Stimulated activated CD4-positive, alpha-beta T cell treated with anti-CD3 and anti-CD28 coated beads, Interleukin-1b, Interleukin-23, amount 100 ng/mL, for 48 hours (primary cell): ENCODE results near the gene RIBC2.
"Not testable (repeated sequence)": the region's sequence is repeated elsewhere in the genome, so short reads cannot be mapped to it uniquely, and the experiment has no call there.

Experiments
- DNase-seq: peaks from one replicate; pipeline ENCODE4 v3.0.0-alpha.2; 2020

Gene RIBC2, protein sequence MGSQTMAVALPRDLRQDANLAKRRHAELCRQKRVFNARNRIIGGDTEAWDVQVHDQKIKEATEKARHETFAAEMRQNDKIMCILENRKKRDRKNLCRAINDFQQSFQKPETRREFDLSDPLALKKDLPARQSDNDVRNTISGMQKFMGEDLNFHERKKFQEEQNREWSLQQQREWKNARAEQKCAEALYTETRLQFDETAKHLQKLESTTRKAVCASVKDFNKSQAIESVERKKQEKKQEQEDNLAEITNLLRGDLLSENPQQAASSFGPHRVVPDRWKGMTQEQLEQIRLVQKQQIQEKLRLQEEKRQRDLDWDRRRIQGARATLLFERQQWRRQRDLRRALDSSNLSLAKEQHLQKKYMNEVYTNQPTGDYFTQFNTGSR

DNA sequence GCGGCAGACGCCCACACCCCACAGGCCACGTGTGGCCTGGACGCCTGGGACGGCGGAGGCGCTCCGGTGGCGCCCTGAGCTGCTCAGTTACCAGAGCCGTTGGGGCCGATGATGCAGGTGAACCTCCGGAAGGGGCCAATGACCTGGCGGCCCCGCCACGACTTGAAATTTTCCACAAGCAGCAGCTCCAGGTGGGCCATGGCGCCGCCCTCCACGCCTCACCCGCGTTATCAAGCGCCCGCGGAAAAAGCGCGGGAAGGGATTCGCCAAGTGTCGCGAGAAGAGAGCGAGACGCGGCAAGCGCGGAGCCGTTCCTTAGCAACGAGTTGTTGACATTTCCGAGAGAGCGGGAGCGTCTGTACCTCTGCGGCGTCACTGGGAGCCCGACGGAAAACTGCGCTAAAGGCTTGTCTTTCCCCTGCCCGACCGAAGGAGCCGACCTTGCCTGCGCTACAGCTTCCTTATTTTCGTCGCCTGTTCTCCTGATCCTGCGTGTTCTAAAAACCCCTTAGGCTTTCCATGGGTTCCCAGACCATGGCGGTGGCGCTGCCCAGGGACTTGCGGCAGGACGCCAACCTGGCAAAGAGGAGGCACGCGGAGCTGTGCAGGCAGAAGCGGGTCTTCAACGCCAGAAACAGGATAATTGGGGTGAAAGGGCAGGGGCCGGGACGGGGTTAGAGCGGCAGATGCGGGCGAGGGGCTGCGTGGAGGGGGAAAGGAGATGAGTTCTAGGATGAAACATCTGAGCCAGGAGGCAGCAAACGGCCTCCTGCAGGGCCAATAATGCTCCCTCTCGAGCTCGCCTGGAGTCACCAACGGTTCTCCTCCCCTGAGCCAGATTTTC lies at the start of gene RIBC2, which contains the start of gene SMC1B:
Gene RIBC2 (plus strand): TSS at position 326 of the 844 bp plus-strand sequence. CDS start 194 bp downstream, at position 520.
Gene SMC1B (minus strand): TSS at position 232 of the 844 bp plus-strand sequence. CDS start 32 bp downstream, at position 200.
- DNase-seq, result peak; percentile 92

DNA sequence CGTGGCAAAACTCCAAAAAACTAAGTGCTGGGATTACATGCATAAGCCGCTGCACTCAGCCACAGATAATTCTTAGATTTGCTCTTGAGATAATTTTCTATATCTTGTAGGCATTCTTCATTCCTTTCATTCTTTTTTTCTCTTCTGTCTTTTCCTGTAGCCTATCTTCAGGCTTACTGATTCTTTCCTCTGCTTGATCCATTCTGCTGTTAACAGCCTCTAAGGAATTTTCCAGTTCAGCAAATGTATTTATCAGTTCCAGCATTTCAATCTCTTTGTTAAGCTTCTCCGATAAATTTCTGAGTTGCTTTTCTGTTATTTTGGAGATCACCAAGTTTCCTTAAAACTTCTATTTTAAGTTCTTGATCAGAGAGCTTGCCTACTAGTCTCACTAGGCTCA lies 46.8 kb upstream of the RIBC2 start:
- DNase-seq, result no peak

DNA sequence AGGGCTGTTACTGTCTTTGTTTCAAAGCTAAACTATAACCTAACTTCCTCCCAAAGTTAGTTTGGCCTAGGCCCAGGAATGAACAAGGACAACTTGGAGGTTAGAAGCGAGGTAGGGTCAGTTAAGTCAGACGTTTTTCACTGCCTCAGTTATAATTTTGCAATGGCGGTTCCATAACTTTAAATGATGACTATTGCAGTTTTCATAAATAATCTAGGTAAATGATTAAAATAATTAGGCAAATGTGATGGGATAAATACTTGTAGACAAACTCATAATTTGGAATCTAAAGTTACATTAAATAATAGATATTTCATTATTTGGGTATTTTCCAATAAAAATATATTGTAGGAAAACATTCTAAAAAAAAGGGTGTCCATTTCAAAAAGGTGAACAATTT lies 39.9 kb upstream of the RIBC2 start:
- not testable (repeated sequence) for DNase-seq

DNA sequence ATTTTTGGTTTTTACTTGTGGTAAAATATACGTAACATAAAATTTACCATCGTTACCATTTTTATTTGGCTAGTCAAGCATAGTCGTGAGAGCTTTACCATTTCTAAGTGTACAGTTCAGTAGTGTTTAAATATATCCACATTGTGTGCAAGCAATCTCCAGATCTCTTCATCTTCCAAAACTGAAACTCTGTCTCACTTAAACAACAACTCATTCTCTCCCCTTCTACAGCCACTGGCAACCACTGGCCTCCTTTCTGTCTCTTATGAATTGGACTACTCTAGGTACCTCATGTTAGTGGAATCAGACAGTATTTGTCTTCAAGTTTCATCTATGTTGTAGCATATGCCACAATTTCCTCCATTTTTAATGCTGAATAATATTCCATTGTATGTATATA lies 37.5 kb upstream of the RIBC2 start:
- DNase-seq, result no peak

DNA sequence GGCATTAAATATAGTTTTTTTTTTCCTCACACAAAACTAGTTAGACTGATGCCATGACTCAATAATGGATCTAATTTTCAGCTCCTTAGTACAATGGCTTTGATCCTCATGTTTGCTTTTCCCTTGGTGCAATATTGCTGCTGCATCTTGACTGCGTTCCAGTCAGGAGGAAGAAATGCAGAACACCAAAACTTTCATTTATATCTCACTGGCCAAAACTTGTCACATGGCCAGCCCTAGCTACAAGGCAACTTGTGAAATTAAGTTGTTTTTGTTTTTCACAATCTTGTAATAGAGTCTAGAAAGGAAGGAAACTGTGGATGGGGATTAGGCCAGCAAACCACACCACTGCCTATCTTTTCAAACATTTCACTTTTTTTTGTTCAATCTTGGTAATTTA lies 36.8 kb upstream of the RIBC2 start:
- no peak for DNase-seq

DNA sequence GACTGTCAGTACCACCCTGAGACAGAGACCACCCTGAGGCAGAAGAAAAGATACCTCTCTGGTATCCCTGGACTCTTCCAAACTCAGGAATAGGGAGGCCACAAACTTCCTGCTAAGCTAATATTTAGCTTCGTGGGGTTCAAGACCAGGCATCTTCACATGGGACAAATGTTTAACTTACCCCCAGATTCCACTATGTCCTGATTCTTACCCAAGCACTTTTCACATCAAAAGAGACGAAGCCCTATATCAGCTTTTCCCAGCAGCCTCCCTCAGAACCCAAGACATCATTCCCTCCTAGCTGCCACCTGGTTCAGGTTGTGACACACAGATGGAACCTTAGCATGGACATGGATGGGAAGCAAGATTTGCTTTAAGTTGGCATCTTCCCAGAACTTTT lies 32.1 kb upstream of the RIBC2 start:
- no peak for DNase-seq

DNA sequence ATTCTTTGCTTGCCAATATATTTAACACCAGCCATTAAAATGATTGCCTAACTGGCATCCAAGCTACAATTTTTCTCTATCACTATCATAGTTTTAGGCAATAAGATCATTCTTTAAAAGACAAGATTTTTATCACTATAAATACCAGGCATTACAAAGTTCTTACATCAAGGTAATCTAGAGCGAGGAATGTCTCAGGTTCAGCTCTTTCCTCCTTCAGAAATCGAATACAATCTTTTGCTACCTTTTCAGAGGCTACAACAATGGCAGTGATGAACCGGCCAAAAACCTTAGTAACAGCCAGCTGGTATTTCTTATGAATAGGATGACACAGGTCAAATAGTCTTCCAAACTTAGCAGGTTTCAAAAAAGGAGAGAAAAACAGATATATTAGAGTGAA lies 23.9 kb upstream of the RIBC2 start:
- no peak for DNase-seq

DNA sequence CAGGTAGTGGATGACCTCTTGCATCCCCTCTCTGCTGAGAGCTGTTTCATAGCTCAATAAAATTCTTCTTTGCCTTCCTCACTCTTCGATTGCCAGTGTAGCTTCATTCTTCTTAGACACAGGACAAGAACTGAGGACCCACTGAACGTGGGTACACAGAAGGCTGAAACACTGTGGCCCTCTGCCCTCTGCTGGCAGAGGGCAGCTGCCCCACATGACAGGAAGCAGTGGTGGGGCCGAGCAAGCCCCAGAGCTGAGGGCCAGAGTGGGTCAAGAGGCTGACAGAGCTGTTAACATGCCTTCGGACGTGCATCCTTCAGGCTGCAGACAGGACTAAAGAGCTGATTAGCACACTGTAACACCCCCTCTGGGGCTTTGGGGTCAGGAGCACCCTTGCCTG lies 15.7 kb upstream of the RIBC2 start:
- DNase-seq, result no peak

DNA sequence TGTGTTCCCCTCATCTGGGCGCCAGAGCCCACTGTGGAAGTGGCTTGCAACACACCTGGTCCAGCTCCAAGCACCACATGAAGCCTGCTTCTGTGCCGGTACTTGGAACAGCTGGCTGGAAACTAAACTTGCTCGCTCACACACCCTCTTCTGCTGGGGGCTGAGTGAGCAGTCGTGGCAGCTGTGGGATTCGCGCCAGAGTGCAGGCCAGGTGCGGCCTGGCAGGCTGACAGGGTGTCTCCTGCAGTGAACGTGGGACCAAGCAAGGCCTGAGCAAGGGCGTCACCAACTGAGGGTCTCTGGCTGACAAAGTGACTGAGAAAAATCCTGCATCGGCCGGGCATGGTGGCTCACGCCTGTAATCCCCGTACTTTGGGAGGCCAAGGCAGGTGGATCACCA lies 15.3 kb upstream of the RIBC2 start:
- no peak for DNase-seq

DNA sequence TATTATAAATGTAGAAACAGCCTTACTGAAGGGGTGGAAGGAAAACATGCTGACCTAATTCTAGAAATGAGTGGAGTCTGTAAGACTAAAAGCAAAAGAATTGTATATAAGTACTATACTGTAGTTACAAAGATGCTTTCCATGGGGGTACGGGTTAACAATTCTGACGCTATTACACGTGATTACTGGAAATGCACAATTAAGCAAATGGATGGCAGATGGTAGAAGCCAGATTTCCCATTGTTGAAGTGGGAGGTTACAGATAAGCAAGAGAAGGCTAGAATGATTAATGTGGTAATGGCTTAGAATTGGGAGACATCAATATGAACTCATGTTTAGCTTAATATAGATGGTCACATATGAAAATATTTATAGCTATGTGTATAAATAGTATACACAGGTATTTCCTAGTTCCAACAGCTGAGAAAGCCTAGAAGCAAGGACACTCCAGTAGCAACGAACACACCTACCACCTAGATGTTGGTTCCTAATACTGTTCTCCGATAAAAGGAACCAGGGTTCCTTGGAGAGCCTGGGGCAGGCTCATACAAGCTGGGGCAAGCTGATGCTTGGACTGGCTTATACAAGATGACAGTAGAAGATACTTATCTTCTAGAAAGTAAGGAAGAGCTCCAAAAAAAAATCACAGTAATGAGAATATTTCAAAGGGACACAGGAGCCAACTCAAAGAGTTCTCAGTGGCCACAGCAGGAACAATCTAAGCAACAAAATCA lies 13.6 kb upstream of the RIBC2 start:
- no peak for DNase-seq

DNA sequence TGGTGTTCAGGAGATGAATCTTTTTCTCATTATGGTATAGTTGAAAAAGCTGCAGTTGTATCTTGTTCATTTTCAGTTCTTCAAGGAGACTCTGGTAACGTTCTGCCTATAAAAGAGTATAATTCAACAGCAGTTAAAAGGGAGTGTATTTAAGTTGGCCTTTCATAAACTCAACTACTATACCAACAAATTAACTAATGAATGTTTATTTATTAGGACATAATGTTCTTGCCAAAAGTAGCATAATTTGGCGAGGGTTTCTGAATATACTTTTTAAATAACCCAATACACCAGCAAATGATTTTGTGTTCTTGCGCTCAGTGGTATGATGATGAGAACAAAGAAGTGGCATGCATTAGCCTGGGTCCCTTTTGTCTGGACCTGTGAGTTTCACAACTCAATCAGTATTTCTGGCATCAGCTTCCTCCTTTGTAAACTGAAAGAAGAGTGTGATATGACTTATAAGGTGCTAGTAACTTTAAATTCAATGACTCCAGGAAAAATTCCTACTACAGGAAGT lies 11.0 kb upstream of the RIBC2 start:
- DNase-seq, result no peak

DNA sequence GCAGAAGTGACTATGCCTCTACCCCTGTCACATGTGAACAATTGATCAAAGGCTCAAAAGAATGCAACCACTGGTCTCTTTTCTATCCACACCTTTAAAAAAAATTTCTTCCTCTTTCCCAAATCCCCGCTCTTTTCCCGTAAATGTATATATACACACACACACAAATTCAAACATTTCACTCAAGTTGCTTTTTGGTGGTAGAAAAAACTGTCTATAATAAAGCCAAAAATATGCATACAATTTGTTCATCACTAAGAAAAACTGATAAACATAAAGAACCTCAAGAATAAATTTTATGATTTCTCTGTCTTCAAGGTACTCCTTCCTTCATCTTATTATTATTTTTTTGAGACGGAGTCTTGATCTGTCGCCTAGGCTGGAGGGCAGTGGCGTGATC lies 5.7 kb upstream of the RIBC2 start:
- DNase-seq, result no peak

DNA sequence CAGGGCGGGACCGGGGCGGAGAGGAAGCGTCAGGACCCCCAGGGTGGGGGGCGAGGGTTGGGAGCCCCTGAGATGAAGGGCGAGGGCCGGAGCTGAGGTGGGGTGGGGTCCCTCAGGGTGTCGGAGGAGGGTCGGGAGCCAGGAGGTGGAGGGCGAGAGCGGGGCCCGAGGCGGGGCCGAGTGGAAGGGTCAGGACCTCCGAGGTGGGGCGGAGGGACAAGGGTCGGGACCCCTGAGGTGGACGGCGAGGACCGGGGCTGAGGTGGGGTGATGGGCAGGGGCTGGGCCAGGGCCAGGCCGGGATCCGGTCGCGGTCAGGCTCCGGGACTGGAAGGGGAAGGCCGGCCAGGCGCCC lies 503 bp upstream of the RIBC2 start:
- no peak for DNase-seq

DNA sequence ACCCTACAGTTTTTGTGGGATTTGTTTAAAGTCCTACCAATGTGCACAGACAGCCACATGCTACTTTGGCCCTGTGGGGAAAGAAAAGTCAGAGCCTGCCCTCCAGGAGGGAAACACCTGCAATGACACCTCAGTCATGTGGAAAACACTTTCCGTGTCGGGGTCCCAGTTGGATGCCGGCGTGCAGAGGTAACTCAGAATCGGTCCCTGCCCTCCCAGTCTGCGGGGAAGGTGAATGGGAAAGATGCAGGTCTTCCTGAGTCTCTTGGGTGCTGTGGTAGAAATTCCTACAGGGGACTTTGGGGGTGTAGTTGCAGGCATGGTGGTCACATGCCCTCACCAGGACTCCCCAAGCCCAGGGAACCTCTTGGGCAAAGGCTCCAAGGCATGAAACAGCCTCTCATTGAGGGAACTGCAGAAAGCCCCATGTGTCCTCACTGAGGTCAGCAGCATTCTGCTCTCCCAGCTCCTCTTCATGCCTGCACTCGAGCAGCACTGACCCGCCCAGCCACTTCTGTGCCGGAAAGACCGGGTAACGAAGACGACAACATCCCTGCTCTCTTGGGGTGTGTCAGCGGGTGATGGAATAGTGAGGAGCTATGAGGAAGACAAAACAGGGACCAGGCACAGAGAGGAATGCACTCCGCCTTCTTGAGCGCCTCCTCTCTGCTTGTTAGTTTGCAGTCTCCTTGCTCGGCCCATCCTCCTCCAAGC lies 4.7 kb downstream of the RIBC2 start:
- no peak for DNase-seq

DNA sequence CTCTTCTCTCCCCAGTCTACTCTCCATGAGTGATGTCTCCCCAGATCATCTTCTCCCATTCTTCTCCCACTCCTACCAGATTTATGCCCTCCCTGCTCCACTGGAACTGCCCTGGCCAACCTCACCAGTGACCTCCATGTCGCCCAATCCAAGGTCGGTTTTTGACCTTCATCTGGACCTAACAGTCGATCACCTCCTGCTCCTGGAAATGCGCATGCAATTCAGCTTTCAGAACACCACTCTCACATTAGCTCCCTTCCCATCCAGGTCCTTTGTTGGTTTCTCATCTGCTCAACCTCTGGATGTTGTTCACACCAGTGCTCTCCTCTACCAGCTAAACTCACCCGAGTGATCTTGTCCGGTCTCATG lies 5.3 kb downstream of the RIBC2 start:
- DNase-seq, result no peak

DNA sequence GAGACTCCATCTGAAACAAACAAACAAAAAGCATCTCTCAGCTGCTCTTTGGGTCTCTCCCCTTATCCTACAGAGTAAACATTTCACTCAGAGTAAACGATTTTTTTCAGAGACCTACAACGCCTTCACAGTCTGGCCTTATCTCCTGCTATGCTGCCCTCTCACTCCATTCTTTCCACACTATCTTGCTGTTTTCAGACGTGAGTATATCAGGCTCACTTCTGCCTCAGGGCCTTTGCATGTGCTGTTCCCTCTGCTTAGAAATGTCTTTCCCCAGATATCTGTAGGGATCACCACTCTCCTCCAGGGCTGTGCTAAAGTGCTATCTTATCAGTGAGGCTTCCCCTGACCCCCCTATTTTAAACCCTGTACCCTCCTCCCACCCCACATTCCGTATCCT lies 6.5 kb downstream of the RIBC2 start:
- no peak for DNase-seq

DNA sequence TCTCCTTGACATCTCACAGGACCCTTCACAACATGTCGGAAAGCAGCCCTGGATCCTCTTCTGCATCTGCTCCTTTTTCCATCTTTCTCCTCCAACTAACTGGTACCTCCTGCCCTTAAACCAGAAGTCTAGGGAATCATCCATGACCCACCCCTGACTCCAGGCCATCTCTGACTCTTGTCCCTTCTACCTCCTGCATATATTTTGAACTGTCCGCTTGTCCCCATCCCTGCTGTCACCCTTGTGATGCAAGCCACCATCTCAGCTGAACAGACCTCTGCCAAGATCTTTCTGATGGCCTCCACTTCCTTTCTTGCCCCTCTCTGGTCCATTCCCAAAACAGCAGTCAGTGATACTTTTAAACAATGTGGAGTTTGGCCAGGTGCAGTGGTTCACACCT lies 7.0 kb downstream of the RIBC2 start:
- DNase-seq, result no peak

DNA sequence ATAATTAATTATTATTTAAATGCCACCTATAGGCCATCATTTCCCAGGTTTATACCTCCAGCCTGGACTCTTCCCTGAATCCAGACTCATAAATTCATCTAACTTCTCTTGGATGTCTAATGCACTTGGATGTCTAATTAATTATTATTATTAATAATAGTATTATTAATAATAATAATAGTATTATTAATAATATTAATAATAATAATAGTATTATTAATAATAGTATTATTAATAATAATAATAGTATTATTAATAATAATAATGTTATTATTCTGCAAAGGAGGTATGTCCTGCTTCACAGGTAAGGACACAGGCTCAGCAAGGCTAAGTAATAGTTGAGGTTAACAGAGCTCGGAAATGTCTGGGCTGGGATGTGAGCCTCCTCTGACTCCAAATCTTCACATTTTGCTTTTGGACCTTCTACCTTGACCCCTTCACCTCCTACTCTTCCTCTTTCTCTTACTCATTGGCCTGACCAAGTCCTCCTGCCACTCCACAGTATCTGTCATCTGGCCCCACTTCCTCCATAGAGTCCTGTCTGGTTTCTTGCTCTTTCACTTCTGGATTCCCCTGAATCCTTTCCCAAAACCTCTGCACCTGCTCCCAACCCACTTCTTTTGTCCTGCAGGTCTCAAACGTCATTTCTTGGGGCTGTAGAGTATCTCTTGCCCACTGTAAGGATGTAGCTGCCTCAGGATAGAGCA lies 8.0 kb downstream of the RIBC2 start:
- DNase-seq, result no peak

DNA sequence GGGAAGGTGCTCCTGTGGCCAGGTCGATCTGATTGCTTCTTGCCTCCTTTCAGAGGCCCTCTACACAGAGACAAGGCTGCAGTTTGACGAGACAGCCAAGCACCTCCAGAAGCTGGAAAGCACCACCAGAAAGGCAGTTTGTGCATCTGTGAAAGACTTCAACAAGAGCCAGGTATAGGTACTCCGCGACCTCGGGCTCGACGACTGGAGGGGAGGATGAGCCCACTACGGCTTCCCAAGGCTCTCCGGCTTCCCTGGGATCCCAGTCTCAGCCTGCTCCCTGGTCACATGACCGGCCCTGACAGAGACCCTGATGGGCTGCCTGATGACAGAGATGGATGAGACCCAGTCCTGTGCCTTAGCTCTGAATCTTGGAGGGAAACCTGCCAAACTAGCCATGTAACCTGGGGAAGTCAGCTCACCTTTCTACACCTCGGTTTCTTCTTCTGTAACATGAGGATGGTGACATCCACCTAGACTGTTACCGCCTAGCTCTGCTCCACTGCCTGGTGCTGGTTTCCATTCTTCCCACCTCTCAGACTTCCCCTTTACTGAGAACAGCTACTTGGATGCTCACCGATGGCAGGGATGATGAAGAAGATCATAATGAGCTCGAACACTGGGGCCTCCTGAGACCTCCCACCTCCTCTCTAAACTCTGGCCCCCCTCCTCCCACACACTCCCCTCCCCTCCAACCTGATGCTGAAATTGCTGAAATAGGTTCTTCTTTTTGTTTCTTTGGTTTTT lies 8.9 kb downstream of the RIBC2 start:
- no peak for DNase-seq

DNA sequence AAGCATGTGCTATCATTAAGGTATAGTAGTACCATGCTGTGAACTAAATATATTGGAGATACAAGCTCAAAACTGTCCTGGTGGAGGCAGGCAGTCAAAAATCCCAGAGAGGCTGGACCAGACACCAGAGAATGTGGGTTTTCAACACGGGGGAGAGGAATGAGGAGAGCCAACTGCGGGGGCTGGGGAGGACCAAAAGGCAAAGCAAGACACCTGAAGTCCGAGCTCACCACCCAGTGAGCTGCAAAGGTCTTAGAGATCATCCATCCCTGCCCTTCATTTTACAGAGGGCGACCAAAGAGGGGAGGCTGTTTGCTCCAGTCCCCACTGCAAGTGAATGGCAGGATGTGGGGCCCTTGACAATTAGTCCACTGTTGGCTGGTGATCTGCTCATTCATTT lies 10.0 kb downstream of the RIBC2 start:
- DNase-seq, result no peak

DNA sequence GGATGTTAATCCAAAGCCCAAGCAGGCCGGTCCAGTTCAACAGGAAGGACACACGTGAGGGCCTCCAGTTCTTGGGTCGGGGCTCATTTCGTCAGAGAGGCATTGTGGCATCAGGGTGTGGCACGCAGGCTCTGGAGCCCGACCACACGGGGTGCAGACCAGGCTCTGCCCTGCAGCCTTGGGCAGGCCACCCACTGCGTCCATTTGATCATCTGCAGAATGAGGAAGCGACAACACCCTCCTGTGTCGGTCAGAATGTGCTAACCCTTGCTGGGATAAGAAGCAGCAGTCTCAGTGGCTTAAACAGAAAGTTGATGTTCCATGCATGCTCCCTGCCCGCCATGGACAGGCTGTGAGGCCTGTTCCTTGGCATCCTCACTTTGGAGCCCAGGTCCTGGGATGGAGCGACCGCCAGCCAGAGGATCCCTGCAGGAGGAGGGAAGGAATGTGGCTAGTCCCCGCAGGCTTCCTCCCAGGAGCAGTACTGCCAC lies 10.8 kb downstream of the RIBC2 start:
- no peak for DNase-seq
